MM.1S (cell line): ENCODE measurements around the gene CGB7.

Experiments
- DNase-seq: peaks from one replicate; pipeline ENCODE4 v3.0.0-alpha.2; 2015
- H2AFZ ChIP-seq: fragments of 300-600 bp; sonication (generic); 2 replicates; pipeline ENCODE4 v1.6.0; 2016; ENCODE audit warnings: antibody characterized with exemption, low read length
- H3F3A ChIP-seq: fragments of 300-600 bp; sonication (generic); 2 replicates; pipeline ENCODE4 v1.6.1; 2016; ENCODE audit warnings: mild to moderate bottlenecking, antibody characterized with exemption, low read length, moderate library complexity, mixed read lengths; ENCODE audit not compliant: insufficient read depth
- H3K27ac ChIP-seq: fragments of 300-600 bp; sonication (generic); 2 replicates; pipeline ENCODE4 v1.5.1; 2016; ENCODE audit warnings: mild to moderate bottlenecking, low read length
- H3K27me3 ChIP-seq: fragments of 300-600 bp; sonication (generic); replicated peaks from 2 replicates; pipeline ENCODE4 v1.6.0; 2016; ENCODE audit warnings: low read length; ENCODE audit not compliant: insufficient read depth
- H3K36me3 ChIP-seq: fragments of 300-600 bp; sonication (generic); replicated peaks from 2 replicates; pipeline ENCODE4 v1.6.1; 2016; ENCODE audit warnings: mild to moderate bottlenecking, low read length, mixed read lengths; ENCODE audit not compliant: insufficient read depth
- H3K4me1 ChIP-seq: fragments of 300-600 bp; sonication (generic); 2 replicates; pipeline ENCODE4 v1.6.1; 2016; ENCODE audit warnings: low read length, mixed read lengths
- H3K4me2 ChIP-seq: fragments of 300-600 bp; sonication (generic); 2 replicates; pipeline ENCODE4 v1.6.0; 2016; ENCODE audit warnings: low read depth, low read length
- H3K4me3 ChIP-seq: fragments of 300-600 bp; sonication (generic); 2 replicates; pipeline ENCODE4 v1.5.1; 2016; ENCODE audit warnings: low read length, mixed read lengths
- H3K79me2 ChIP-seq: fragments of 300-600 bp; sonication (generic); 2 replicates; pipeline ENCODE4 v1.6.1; 2016; ENCODE audit warnings: mixed run types, low read length, mixed read lengths
- H3K9ac ChIP-seq: fragments of 300-600 bp; sonication (generic); 2 replicates; pipeline ENCODE4 v1.6.1; 2016; ENCODE audit warnings: low read length, mixed read lengths
- H3K9me2 ChIP-seq: fragments of 300-600 bp; sonication (generic); replicated peaks from 2 replicates; pipeline ENCODE4 v1.6.1; 2016; ENCODE audit warnings: mild to moderate bottlenecking, low read length, mixed read lengths; ENCODE audit not compliant: insufficient read depth
- H3K9me3 ChIP-seq: fragments of 300-600 bp; sonication (generic); replicated peaks from 2 replicates; pipeline ENCODE4 v1.6.1; 2016; ENCODE audit warnings: mild to moderate bottlenecking, low read length, mixed read lengths; ENCODE audit not compliant: insufficient read depth
- H4K20me1 ChIP-seq: fragments of 300-600 bp; sonication (generic); 2 replicates; pipeline ENCODE4 v1.6.1; 2016; ENCODE audit warnings: mild to moderate bottlenecking, low read length, moderate library complexity, mixed read lengths; ENCODE audit not compliant: insufficient read depth
- EZH2 ChIP-seq: fragments of 300-600 bp; sonication (generic); optimal IDR thresholded peaks from 2 replicates; pipeline ENCODE3; 2017; ENCODE audit warnings: low read depth, mild to moderate bottlenecking, antibody characterized with exemption, low read length, mixed read lengths
- EZH2phosphoT487 ChIP-seq: fragments of 300-600 bp; sonication (generic); IDR thresholded peaks from 2 replicates; pipeline ENCODE4 v1.6.1; 2018; ENCODE audit warnings: antibody characterized with exemption, low read length
- TF ChIP-seq, protein P1 (sequence below): fragments of 300-600 bp; sonication (generic); IDR thresholded peaks from 2 replicates; pipeline ENCODE4 v1.5.1; 2016; ENCODE audit warnings: antibody characterized with exemption, low read length, mixed read lengths

Gene CGB7

DNA sequence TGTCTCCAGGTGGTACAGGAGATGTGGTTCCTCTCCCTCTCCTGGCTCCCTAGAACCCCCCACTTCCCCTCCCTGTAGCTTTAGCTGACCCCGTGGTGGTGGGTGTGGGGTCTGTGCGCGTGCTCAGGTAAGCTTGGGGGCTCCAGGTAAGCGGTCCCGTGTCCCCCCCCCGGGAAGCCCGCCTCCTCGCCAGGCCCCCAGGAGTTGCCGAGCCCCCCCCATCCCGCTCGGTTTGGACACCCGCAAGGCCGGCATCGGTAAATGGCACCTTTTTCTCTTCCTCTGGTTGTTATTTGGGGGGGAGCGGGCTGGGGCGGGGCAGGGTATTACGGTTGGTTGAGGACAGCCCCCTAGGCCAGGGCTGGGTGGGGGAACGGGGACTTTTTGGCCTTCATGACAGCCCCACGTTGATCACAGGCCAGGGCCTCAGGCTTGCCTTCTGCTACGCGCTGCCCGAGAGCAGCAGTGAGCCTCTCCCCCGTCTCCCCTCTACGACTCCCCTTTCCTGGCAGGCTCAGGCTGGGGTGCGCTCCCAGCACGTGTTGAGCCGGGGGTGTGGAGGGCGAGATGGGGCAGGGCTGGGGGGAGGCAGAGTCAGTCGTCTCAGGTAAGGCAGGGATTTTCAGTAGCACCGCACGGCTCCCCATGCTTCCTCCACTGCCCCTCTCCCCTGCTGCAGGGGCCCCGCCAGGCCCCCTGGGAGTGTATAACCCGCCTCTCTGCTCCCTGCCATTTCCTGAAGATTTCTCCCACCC lies 46.0 kb upstream of the CGB7 start:
- H3K9me2 ChIP-seq: no peaks in the 10 kb centered on the region
- DNase-seq: no peak
- no peaks in the 10 kb centered on the region for H3K9me3 ChIP-seq
- H3K4me1 ChIP-seq: no peaks in the 10 kb centered on the region
- no peak overlapping the region for H2AFZ ChIP-seq
- H3K4me3 ChIP-seq: no peak overlapping the region
- TF ChIP-seq EZH2 (no peak), EZH2phosphoT487 (no peak)
- TF ChIP-seq, protein P1, sequence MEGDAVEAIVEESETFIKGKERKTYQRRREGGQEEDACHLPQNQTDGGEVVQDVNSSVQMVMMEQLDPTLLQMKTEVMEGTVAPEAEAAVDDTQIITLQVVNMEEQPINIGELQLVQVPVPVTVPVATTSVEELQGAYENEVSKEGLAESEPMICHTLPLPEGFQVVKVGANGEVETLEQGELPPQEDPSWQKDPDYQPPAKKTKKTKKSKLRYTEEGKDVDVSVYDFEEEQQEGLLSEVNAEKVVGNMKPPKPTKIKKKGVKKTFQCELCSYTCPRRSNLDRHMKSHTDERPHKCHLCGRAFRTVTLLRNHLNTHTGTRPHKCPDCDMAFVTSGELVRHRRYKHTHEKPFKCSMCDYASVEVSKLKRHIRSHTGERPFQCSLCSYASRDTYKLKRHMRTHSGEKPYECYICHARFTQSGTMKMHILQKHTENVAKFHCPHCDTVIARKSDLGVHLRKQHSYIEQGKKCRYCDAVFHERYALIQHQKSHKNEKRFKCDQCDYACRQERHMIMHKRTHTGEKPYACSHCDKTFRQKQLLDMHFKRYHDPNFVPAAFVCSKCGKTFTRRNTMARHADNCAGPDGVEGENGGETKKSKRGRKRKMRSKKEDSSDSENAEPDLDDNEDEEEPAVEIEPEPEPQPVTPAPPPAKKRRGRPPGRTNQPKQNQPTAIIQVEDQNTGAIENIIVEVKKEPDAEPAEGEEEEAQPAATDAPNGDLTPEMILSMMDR: no peak
- H3F3A ChIP-seq: peaks cover 9% of the 10 kb centered on the region; the same call in 1 of the 2 replicates
- no peak overlapping the region for H3K27ac ChIP-seq
- H3K79me2 ChIP-seq: peaks cover 28% of the 10 kb centered on the region
- H3K27me3 ChIP-seq: no peaks in the 10 kb centered on the region
- no peaks in the 10 kb centered on the region; the same call in 1 of the 2 replicates for H4K20me1 ChIP-seq
- H3K36me3 ChIP-seq: peaks cover 12% of the 10 kb centered on the region
- no peak overlapping the region for H3K9ac ChIP-seq
- H3K4me2 ChIP-seq: no peak overlapping the region

DNA sequence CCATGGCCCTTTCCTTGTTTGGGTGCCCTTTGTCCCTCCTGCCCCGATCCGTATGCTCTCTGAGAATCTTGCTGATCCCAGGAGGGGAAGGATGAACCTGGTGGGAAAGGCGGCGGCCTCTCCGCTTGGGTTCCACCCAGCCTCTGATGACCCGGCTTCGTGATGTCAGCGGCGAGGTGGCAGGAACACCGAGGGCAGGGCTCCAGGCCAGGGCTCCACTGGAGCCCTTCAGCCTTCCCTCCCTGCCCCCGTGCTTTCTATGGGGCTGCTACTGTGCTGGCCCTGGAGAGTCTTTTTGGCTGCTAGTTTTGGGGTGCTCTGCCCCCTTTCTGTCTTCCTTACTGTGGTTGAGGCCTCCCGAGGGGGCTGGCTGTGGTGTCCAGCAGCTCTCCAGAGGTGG lies 44.8 kb upstream of the CGB7 start:
- H3K9me2 ChIP-seq: no peaks in the 10 kb centered on the region
- no peak overlapping the region for H2AFZ ChIP-seq
- peaks cover 12% of the 10 kb centered on the region; the same call in 1 of the 2 replicates for H3F3A ChIP-seq
- H3K4me2 ChIP-seq: no peak overlapping the region
- peaks cover 40% of the 10 kb centered on the region for H3K79me2 ChIP-seq
- H3K9ac ChIP-seq: no peak overlapping the region
- no peaks in the 10 kb centered on the region for H3K9me3 ChIP-seq
- H3K4me1 ChIP-seq: no peaks in the 10 kb centered on the region
- TF ChIP-seq EZH2phosphoT487: no peak
- no peak for TF ChIP-seq EZH2
- TF ChIP-seq, protein P1: no peak
- no peak overlapping the region for H3K4me3 ChIP-seq
- H3K27me3 ChIP-seq: no peaks in the 10 kb centered on the region
- H4K20me1 ChIP-seq: peaks cover 1% of the 10 kb centered on the region; the same call in 1 of the 2 replicates
- no peak overlapping the region for H3K27ac ChIP-seq
- H3K36me3 ChIP-seq: peaks cover 17% of the 10 kb centered on the region
- DNase-seq: no peak

DNA sequence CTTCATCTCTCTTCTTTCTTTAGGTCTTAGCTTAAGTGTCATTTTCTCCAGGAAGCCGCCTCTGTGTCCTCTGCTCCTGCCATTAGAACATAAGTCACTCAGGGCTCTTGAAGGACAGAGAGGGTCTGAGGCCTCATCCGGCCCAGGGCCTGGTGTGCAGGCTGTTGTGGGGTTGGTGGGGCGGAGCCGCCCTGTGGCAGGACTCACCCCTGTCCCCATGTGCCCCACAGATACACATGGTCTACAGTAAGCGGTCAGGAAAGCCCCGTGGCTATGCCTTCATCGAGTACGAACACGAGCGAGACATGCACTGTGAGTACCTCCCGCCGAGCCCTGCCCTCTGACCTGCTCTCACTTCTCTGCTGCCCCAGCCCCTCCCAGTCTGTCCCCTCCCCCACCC lies 43.6 kb upstream of the CGB7 start:
- H3K36me3 ChIP-seq: peaks cover 17% of the 10 kb centered on the region

More for the DNA sequence above, 43.6 kb upstream of the CGB7 start:
- no peaks in the 10 kb centered on the region for H3K9me2 ChIP-seq
- TF ChIP-seq, protein P1: no peak
- TF ChIP-seq EZH2phosphoT487 (no peak), EZH2 (no peak)
- H3K9ac ChIP-seq: no peak overlapping the region
- H3K4me3 ChIP-seq: no peak overlapping the region
- DNase-seq: no peak
- H3K27me3 ChIP-seq: no peaks in the 10 kb centered on the region
- H3K9me3 ChIP-seq: no peaks in the 10 kb centered on the region
- H4K20me1 ChIP-seq: peaks cover 4% of the 10 kb centered on the region; the same call in 1 of the 2 replicates
- no peak overlapping the region for H3K4me2 ChIP-seq
- no peaks in the 10 kb centered on the region for H3K4me1 ChIP-seq
- H3F3A ChIP-seq: peaks cover 15% of the 10 kb centered on the region; the same call in 1 of the 2 replicates
- H3K27ac ChIP-seq: no peak overlapping the region
- no peak overlapping the region for H2AFZ ChIP-seq
- peaks cover 45% of the 10 kb centered on the region for H3K79me2 ChIP-seq
